Gastrocnemius medialis (tissue), 4 donors: ENCODE measurements around the gene GJA9. TPM values are rescaled to one million over a fixed set of nuclear protein-coding genes. Genes with fewer than 3 reads are reported as not detected.

Source experiments
- ATAC-seq, 2 donors: fragments of 150-250 bp; one replicate each; pipeline ENCODE4 v1.9.1; 2016
- DNase-seq, 2 donors: peaks; one replicate each; pipeline ENCODE4 v3.0.0-alpha.2; 2019
- H3K27ac ChIP-seq, 4 donors: fragments of 200-600 bp; sonication (generic); 1 replicate in 1 of 4; 2 replicates in 3 of 4; pipeline ENCODE4 v1.5.1; 2016 to 2018; ENCODE audit warnings: mild to moderate bottlenecking in 2 of 4, moderate library complexity in 1 of 4
- H3K27me3 ChIP-seq, 3 donors: fragments of 200-600 bp; sonication (generic) in 2 of 3; 1 replicate in 1 of 3; 2 replicates in 2 of 3; pipeline versions ENCODE4 v1.5.1 to v1.6.0; 2016 to 2019; ENCODE audit warnings: mild to moderate bottlenecking in 1 of 3, moderate library complexity in 1 of 3
- H3K36me3 ChIP-seq, 2 donors: fragments of 200-600 bp; sonication (generic) in 1 of 2; one replicate each; pipeline ENCODE4 v1.5.1; 2017 to 2018
- H3K4me1 ChIP-seq, 2 donors: fragments of 200-600 bp; sonication (generic) in 1 of 2; one replicate each; pipeline ENCODE4 v1.5.1; 2016 to 2017; ENCODE audit warnings: mild to moderate bottlenecking in 2 of 2
- H3K4me3 ChIP-seq, 4 donors: fragments of 200-600 bp; sonication (generic) in 3 of 4; 1 replicate in 1 of 4; 2 replicates in 3 of 4; pipeline ENCODE4 v1.5.1; 2016 to 2019; ENCODE audit warnings: mild to moderate bottlenecking in 2 of 4
- H3K9me3 ChIP-seq, 3 donors: fragments of 200-600 bp; sonication (generic) in 2 of 3; 1 replicate in 1 of 3; 2 replicates in 2 of 3; pipeline ENCODE4 v1.5.1; 2016 to 2019
- CTCF ChIP-seq, 5 experiments: fragments of 450-650 bp in 3 of 5; fragments of 200-600 bp in 2 of 5; sonication (generic) in 2 of 5; IDR thresholded peaks in 4 of 5; conservative IDR thresholded peaks in 1 of 5; 1 replicate in 4 of 5; 2 replicates in 1 of 5; pipeline ENCODE4 v1.5.1; 2016 to 2019; ENCODE audit warnings: antibody characterized with exemption in 5 of 5, mild to moderate bottlenecking in 3 of 5, moderate library complexity in 3 of 5
- POLR2A ChIP-seq, 2 donors: fragments of 450-650 bp; IDR thresholded peaks; one replicate each; pipeline ENCODE4 v1.6.1; 2017; ENCODE audit warnings: antibody characterized with exemption in 2 of 2, mild to moderate bottlenecking in 2 of 2, moderate library complexity in 2 of 2
- in situ Hi-C, 4 donors: fragments of 200-750 bp; cut with MboI; loops; one replicate each; pipeline versions ENCODE4 v1.15.0 to v1.8.0; 2017; ENCODE audit warnings: low sequenced_read_pairs in 4 of 4
- intact Hi-C: fragments of 100-400 bp; cut with DNase I; formaldehyde crosslinking; loops from one replicate; pipeline ENCODE4 v1.15.1; 2023; ENCODE audit warnings: low total_unique reads
- total RNA-seq, 4 donors: library from RNA; depleted of rRNA; stranded (reverse); fragments of >200 nt; gene quantifications; one replicate each; pipeline versions ENCODE4 v1.1.0 to v1.2.3, GENCODE V29; 2016

The GJA9 gene
- total RNA-seq, 4 donors from 2014 or later = not detected

GRCh38 chr1:38923607-38924006 is 42.2 kb upstream of the GJA9 start:
- H3K36me3 ChIP-seq = no peaks in the 10 kb centered on the region
- in situ Hi-C loops (no loop called here), intact Hi-C loops (no loop called here)
- no peaks in the 10 kb centered on the region for H3K27me3 ChIP-seq
- DNase-seq (no peak), ATAC-seq (no peak)
- H3K4me3 ChIP-seq = no peak overlapping the region
- H3K4me1 ChIP-seq = no peaks in the 10 kb centered on the region
- no peak overlapping the region for H3K27ac ChIP-seq
- H3K9me3 ChIP-seq = no peaks in the 10 kb centered on the region
- TF ChIP-seq POLR2A (IDR thresholded peaks at IDR 0.05) (no peak), CTCF (IDR thresholded peaks at IDR 0.05 in 4 of 5, conservative IDR thresholded peaks at IDR 0.05 in 1 of 5) (no peak)

- in situ Hi-C loops (no loop called here), intact Hi-C loops (no loop called here)
- ATAC-seq = peak in 1 of 2 donors; percentile 50
- Histone ChIP-seq H3K27me3 (no peaks in the 10 kb centered on the region), H3K4me1 (no peaks in the 10 kb centered on the region), H3K36me3 (no peaks in the 10 kb centered on the region), H3K27ac (no peak overlapping the region), H3K4me3 (no peak overlapping the region), H3K9me3 (no peaks in the 10 kb centered on the region)
- DNase-seq = no peak
- TF ChIP-seq CTCF (IDR thresholded peaks at IDR 0.05 in 4 of 5, conservative IDR thresholded peaks at IDR 0.05 in 1 of 5) (no peak), POLR2A (IDR thresholded peaks at IDR 0.05) (no peak)
Observed at GRCh38 chr1:38919130-38919529, 37.7 kb upstream of the GJA9 start.

DNA sequence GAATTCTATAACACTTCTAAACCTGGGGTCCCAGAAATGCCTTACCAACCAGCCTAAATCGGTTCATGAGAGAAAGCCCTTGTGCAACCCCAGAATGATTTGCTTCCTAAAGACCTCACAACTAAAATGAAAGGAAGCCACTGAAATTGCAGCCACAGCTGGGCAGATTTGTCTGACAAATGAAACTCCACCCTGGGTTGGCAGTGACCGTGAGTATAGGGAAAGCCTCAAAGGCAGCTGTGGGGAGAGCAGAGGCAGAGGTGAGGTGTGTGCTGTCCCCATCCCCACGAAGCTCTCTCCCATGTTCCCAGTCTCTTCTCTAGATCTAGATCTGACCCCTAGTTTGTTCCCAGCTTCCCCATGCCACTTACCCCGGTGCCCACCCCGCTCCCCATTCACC is 37.2 kb upstream of the GJA9 start:
- DNase-seq (no peak), ATAC-seq (no peak)
- no peaks in the 10 kb centered on the region for H3K36me3 ChIP-seq
- H3K4me1 ChIP-seq = no peaks in the 10 kb centered on the region
- no peak overlapping the region for H3K27ac ChIP-seq
- H3K9me3 ChIP-seq = no peaks in the 10 kb centered on the region
- TF ChIP-seq POLR2A (IDR thresholded peaks at IDR 0.05) (no peak), CTCF (IDR thresholded peaks at IDR 0.05 in 4 of 5, conservative IDR thresholded peaks at IDR 0.05 in 1 of 5) (no peak)
- no peak overlapping the region for H3K4me3 ChIP-seq
- in situ Hi-C loops = no loop called here
- no peaks in the 10 kb centered on the region for H3K27me3 ChIP-seq
- intact Hi-C loops = no loop called here

DNA sequence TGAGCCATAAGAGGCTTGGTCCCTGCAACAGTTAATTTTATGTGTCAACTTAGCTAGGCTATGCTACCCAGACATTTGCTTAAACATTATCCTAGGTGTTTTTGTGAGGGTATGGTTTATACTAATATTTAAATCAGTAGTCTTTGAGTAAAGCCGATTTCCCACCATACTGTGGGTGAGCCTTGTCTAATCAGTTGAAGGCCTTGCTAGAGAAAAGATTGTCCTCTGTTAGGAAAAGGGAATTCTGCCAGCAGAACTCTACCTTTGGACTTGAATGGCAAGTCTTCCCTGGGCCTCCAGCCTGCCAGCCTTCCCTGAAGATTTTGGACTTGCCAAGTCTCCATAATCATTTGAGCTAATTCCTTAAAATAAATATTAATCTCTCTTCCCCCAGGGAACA is 36.4 kb upstream of the GJA9 start:
- Histone ChIP-seq H3K36me3 (no peaks in the 10 kb centered on the region), H3K4me1 (no peaks in the 10 kb centered on the region), H3K27ac (no peak overlapping the region), H3K9me3 (no peaks in the 10 kb centered on the region), H3K27me3 (no peaks in the 10 kb centered on the region), H3K4me3 (no peak overlapping the region)
- ATAC-seq (no peak), DNase-seq (no peak)
- in situ Hi-C loops = no loop called here
- TF ChIP-seq POLR2A (IDR thresholded peaks at IDR 0.05) (no peak), CTCF (IDR thresholded peaks at IDR 0.05 in 4 of 5, conservative IDR thresholded peaks at IDR 0.05 in 1 of 5) (no peak)
- intact Hi-C loops = no loop called here

DNA sequence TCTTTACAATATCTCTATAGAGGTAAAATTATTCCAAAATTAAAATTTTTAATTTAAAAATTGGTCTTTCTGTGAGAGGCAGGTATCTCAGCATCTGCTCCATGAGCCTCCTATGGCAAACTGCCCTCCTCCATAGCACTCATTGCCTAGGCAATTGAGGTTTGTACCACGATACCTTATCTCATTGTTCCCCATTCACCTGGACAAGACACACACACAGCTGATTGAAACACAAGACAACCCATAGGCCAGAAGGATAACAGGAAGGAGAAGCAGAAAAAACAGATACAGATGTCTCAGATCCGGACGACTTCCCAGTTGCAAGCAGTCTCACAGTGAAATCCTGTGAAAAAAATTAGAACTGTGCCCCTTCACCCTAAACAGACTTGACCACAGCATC is 36.0 kb upstream of the GJA9 start:
- no peak for TF ChIP-seq CTCF (IDR thresholded peaks at IDR 0.05 in 4 of 5, conservative IDR thresholded peaks at IDR 0.05 in 1 of 5)
- TF ChIP-seq POLR2A (IDR thresholded peaks at IDR 0.05) = no peak
- no peaks in the 10 kb centered on the region for H3K4me1 ChIP-seq
- intact Hi-C loops (no loop called here), in situ Hi-C loops (no loop called here)
- no peak overlapping the region for H3K4me3 ChIP-seq
- no peaks in the 10 kb centered on the region for H3K27me3 ChIP-seq
- ATAC-seq = no peak
- H3K36me3 ChIP-seq = no peaks in the 10 kb centered on the region
- H3K9me3 ChIP-seq = no peaks in the 10 kb centered on the region
- H3K27ac ChIP-seq = no peak overlapping the region
- DNase-seq = no peak
